Measurements from ENCODE around the gene SOX13.

Gene SOX13

DNA sequence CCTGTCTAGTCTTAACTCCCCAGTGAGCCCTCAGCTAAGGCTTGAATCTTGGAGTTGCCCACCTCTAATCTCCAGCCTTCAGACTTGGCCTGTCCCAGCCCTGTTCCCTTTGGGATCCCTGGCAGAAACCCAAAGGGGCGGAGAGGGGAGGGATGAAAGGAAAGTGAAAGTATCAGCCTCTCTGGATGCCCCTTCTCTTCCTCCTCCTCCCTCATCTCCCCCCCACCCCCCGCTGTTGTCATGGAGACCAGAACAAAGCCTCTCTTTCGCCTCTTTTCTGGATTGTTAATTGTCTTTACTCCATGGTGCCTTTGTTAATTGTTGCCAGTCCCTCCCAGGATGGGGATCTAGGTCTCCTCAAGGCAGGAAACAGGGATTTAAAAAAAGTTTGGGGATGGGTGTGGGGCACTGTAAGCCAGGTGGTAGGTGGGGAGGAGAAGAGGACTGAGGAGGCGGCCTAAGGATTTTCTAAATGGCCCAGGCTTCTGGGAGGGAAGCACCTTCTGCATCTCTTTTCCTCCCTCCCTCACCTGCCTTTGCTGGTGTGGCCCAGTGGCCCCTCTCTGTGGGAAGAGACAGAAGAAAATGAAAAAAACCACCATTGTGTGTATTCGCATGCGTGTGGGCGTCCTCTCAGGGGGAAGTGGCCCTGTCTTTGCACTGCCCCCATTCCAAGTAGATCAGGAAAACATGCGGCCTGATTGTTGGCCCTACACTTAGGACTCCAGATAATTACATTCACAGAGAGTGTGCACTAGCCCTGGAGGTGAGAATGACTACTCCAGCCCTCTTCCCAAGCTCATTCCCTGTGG lies 7.5 kb upstream of the SOX13 start:
- no peak for DNase-seq

- DNase-seq = no peak
These were observed 7.0 kb upstream of the SOX13 start for GRCh38 chr1:204065986-204066300.

GRCh38 chr1:204067935-204068334 lies 5.0 kb upstream of the SOX13 start:
- no peak for DNase-seq

DNA sequence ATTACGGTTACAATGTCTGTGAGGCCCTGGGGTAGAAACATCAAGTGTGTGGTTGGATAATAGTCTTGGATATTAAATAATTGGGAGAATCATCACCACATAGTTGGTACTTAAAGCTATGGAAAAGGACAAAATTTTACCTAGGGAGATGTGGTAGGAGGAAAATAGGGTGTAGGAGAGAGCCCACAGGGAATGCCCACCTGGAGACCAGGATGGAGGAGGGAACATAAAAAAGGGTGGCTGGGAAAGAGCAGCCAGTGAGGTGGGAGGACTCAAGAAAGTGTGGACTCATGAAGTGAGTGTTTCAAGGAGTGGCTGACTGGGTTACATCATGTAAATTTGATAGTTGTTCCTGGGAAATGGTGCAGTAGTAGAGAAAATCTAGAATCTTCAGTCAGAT lies 3.0 kb upstream of the SOX13 start:
- no peak for DNase-seq

DNA sequence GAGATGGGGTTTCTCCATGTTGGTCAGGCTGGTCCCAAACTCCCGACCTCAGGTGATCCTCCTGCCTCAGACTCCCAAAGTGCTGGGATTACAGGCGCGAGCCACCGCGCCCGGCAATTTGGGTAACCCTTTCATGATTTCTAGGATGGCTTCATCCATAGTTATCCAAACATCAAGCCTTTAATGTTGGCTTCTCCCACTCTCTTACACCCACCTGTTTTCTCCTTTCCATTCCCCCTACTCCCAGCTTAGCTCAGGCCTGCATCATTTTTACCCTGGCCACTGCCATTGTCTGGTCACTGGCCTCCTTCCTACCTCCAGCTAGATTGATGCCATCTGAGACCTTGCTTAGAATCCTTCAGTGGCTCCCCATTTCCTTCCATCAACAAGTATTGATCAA lies 2.0 kb upstream of the SOX13 start:
- no peak for DNase-seq

GRCh38 chr1:204073837-204074273 lies 940 bp downstream of the SOX13 start:
- no peak for DNase-seq

DNA sequence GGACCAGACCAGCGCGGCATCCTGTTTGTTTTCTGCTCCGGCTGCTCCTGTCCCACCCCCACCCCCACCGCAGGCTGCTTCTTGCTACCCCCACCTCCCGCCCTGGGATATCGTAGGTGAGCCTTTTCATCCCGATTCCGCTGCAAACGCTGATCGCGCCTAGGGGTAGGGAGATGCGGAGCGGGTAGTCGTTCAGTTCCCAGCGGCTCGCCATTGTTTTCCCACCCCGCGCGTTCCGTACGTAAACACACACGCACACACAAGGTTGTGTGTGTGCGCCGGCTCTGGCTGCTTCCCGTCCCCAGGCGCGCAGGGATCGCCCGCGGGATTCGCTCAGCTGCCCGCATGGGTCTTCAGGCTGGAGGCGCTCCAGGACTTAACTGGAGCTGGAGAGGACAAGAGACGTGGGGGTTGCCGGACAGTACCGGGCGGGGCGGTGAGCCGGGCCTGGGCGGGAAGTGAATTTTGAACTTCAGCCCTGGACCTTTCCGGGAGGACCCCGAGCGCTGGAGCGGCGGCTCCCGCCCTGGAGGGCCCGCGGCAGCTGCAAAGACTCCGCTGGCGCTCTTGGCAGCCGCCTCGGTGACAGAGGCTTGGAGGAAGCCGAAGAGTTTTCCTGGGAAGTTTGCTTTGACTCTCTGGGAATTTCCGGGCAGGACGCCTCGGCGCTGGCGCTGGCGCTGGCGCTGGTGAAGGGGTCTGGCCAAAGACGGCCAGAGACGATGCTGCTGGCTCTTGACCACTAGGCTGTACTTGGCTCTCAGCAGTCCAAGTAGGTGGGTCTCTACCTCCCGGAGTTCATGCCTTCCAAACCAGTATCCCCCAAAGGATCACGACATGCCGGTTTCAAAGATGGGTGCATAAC lies 1.6 kb downstream of the SOX13 start:
- DNase-seq = no peak

- DNase-seq = no peak
These were observed 2.2 kb downstream of the SOX13 start for GRCh38 chr1:204075139-204075521.

- no peak for DNase-seq
These were observed 3.3 kb downstream of the SOX13 start for GRCh38 chr1:204075890-204076846.

DNA sequence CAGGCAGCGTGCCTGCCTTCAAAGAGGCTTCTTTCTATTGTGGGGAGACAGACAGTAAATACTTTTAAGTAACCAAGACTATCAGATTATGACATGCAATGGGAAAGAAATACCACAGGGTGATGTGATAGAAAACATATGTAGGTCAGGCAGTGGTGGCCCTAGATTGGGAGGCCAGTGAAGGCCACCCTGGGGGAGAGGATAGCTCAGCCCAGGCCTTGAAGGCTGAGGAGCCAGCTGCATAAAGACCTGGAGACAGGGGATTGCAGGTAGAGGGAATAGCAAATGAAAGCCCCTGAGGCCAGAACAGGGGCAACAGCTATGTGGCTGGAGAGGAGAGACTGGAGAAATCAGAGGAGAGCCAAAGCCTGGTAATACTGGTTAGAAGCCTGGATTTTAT lies 4.0 kb downstream of the SOX13 start:
- no peak for DNase-seq

- DNase-seq = no peak
These were observed 5.2 kb downstream of the SOX13 start for GRCh38 chr1:204077979-204078696.

DNA sequence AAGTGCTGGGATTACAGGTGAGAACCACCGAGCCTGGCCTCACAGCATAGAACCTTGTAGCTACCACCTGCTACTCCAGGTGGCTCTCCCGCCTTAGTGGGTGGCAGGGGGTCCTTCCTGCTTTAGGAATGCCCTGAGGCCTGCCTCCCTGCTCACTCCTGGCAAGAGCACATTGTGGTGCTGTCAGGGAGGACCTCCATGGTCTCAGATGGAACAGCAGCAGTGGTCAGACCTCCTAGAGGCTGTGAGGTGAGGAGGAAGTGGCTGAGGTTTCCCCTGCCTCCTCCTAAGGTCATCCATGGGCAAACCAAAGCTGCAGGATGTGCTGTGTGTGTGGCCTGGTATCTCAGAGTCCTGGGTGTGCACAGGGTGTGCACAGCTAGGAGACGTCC lies 6.7 kb downstream of the SOX13 start:
- no peak for DNase-seq

- no peak for DNase-seq
These were observed 7.4 kb downstream of the SOX13 start for GRCh38 chr1:204080163-204080903.

DNA sequence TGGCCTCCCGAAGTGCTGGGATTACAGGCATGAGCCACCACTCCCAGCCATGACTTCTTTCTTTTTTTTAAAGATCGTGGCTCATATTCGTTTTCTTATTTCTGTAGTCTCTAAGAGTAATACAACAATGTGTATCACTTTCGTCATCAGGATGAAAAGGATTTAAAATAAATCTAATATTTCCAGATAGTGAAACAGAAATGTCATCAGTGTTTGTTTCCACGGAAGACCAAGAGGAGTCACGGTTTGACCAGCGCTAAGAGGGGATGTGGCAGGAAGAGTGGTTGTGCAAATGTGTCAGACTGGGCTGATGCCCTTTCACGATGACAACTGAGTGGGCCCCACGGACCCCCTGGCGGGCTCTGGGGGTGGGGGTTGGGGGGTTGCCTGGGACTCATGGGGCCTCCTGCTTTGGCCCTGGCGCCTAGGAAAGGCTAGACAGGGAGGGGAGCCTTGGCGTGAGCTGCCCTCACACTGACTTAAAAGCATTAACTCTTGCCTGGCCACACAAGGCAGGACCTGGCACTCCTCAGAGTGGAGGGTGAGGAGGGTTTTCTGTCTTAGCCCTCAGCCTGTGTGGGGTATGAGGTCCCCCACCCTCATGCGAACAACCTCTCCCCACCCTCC lies 8.4 kb downstream of the SOX13 start:
- no peak for DNase-seq

GRCh38 chr1:204081791-204082513 lies 9.0 kb downstream of the SOX13 start:
- DNase-seq = no peak

GRCh38 chr1:204083491-204083890 lies 10.6 kb downstream of the SOX13 start:
- DNase-seq = no peak

DNA sequence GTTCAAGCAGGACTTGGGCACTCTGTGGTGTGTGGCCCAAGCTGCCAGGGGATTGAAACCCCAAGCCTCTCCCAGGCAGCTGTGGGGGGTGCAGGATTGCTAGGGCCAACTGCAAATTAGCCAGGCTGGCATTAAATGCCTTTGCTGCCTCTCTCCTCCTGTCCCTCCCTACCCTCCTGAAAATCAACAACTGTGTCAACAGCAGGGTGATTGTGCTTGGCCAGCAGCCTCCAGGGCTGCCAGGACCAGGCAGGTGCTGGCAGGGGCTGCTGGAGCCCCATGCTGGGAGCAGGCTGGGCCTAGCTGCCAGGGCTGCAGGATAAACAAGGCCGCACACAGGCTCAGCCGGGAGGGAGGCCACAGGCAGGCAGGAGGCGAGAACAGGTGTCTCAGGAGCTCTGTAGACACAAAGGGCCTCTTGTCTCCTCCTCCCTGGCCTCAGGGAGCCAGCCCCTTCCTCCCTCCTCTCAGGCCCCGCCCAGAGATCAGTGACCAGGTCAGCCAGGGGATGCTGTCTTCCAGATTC lies 11.4 kb downstream of the SOX13 start:
- no peak for DNase-seq

DNA sequence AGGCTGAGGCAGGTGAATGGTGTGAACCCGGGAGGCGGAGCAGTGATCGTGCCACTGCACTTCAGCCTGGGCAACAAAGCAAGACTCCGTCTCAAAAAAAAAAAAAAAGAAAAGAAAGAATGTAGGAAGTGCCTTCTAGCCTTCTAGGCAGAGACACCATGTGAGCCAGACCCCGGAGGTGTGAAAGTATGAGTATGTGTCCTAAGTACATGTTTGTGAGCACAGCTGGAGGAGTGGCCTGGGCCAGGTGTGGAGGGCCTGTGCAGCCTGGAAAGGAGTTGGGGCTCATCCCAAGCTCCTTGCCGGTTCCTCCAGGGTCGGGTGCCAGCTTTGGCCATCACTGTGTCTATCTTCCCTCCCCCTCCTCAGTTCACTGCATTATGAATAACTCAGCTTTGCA lies 13.0 kb downstream of the SOX13 start:
- DNase-seq = no peak

DNA sequence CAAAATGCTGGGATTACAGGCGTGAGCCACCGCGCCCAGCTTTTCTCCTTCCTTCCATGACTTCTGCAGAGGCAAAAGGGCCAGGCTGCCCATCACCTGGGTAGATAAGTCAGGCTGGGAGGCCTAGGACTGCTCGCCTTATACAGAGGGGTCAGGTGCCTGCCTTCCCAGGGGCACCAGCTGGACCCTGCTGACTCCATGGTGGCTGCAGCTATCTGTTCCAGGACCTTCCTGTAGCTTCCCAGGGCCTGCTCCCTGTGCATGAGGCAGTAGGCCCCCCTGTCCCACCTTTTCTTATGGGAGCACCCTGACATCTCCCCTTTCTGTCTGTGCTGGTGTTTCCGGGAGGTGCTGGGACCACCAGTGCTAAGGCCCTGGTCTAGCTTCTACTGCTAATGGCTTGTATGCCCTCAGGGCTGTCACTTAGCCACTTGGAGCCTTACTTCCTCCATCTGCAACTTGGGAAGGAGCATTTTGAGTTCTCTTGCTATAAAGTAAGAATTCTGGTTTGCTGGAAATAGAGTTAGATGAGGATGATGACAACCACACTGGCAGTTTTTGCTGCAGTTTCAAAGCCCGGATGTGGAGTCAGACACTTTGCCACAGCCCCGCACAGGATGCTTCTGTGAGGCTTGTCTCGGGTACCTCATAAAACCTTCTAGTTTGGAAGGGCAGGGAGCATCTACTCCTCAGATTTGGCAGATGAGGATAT lies 14.4 kb downstream of the SOX13 start:
- DNase-seq = no peak
